ENCODE data around the gene HOXD3. TPM values are rescaled to one million over a fixed set of nuclear protein-coding genes. Genes with fewer than 3 reads are reported as not detected.

The HOXD3 gene
- total RNA-seq, 1 donor from 2014 or later: not detected

- H3K79me2 ChIP-seq (ENCODE audit: insufficient read depth, low read length): no peaks in the 10 kb centered on the region
- H3K36me3 ChIP-seq (ENCODE audit: insufficient read depth, low read length): no peaks in the 10 kb centered on the region
- H3K27me3 ChIP-seq (ENCODE audit: insufficient read depth, low read length): peaks cover 89% of the 10 kb centered on the region
- H3K4me2 ChIP-seq (ENCODE audit: low read length): peak overlapping the region; percentile 82
- H3K4me1 ChIP-seq (ENCODE audit: insufficient read depth, low read length): peaks cover 3% of the 10 kb centered on the region
- H3K9ac ChIP-seq (ENCODE audit: low read length): peak overlapping the region; percentile 52
- Mint-ChIP-seq H3K36me3 (ENCODE audit: low read depth, unreplicated experiment) (peaks cover 4% of the 10 kb centered on the region), H3K27me3 (ENCODE audit: low read depth, unreplicated experiment) (peaks cover 86% of the 10 kb centered on the region), H3K4me3 (ENCODE audit: unreplicated experiment) (no peak overlapping the region), H3K27ac (ENCODE audit: unreplicated experiment) (no peak overlapping the region), H3K9me3 (ENCODE audit: unreplicated experiment) (peaks cover 22% of the 10 kb centered on the region), H3K4me1 (ENCODE audit: low read depth, unreplicated experiment) (no peaks in the 10 kb centered on the region)
- peak; percentile 50 for TF ChIP-seq EZH2 (IDR thresholded peaks at IDR 0.05; ENCODE audit: insufficient read depth, low read length)
- TF ChIP-seq CTCF (IDR thresholded peaks at IDR 0.05; ENCODE audit: insufficient read depth, low read depth, low read length): no peak
- FAIRE-seq (no peak), DNase-seq (ENCODE audit: low read depth) (no peak)
- no peak overlapping the region for H3K4me3 ChIP-seq (ENCODE audit: insufficient read depth, low read depth, low read length)
- peak overlapping the region; percentile 19 for H3K27ac ChIP-seq (ENCODE audit: low read depth, low read length)
- H2AFZ ChIP-seq (ENCODE audit: low read depth, low read length): no peak overlapping the region
- H4K20me1 ChIP-seq (ENCODE audit: insufficient read depth, low read length): no peaks in the 10 kb centered on the region
- peaks cover 2% of the 10 kb centered on the region for H3K9me3 ChIP-seq (ENCODE audit: insufficient read depth, low read depth, low read length)
Measured at GRCh38 chr2:176158855-176159662, 2.0 kb downstream of the HOXD3 start.

GRCh38 chr2:176159663-176160250 lies 2.6 kb downstream of the HOXD3 start:
- Histone ChIP-seq H3K4me1 (ENCODE audit: insufficient read depth, low read length) (peaks cover 7% of the 10 kb centered on the region), H3K9ac (ENCODE audit: low read length) (peak overlapping the region; percentile 52), H3K36me3 (ENCODE audit: insufficient read depth, low read length) (no peaks in the 10 kb centered on the region), H3K27ac (ENCODE audit: low read depth, low read length) (peak overlapping the region; percentile 50), H3K4me3 (ENCODE audit: insufficient read depth, low read depth, low read length) (peak overlapping the region; percentile 34), H3K79me2 (ENCODE audit: insufficient read depth, low read length) (no peaks in the 10 kb centered on the region), H2AFZ (ENCODE audit: low read depth, low read length) (peak overlapping the region; percentile 21), H3K9me3 (ENCODE audit: insufficient read depth, low read depth, low read length) (peaks cover 2% of the 10 kb centered on the region), H3K4me2 (ENCODE audit: low read length) (peak overlapping the region; percentile 82), H3K27me3 (ENCODE audit: insufficient read depth, low read length) (peaks cover 90% of the 10 kb centered on the region), H4K20me1 (ENCODE audit: insufficient read depth, low read length) (no peaks in the 10 kb centered on the region)
- no peak for DNase-seq (ENCODE audit: low read depth)
- no peaks in the 10 kb centered on the region for H3K4me1 Mint-ChIP-seq (ENCODE audit: low read depth, unreplicated experiment)
- peaks cover 26% of the 10 kb centered on the region for H3K9me3 Mint-ChIP-seq (ENCODE audit: unreplicated experiment)
- H3K27me3 Mint-ChIP-seq (ENCODE audit: low read depth, unreplicated experiment): peaks cover 86% of the 10 kb centered on the region
- no peak overlapping the region for H3K4me3 Mint-ChIP-seq (ENCODE audit: unreplicated experiment)
- no peak for FAIRE-seq
- no peak overlapping the region for H3K27ac Mint-ChIP-seq (ENCODE audit: unreplicated experiment)
- TF ChIP-seq EZH2 (IDR thresholded peaks at IDR 0.05; ENCODE audit: insufficient read depth, low read length) (peak; percentile 85), CTCF (IDR thresholded peaks at IDR 0.05; ENCODE audit: insufficient read depth, low read depth, low read length) (no peak)
- peaks cover 4% of the 10 kb centered on the region for H3K36me3 Mint-ChIP-seq (ENCODE audit: low read depth, unreplicated experiment)

Data from astrocyte (in vitro differentiated cells and primary cell).